SJSA1 (cell line): Measurements from ENCODE around the gene CXCL12. TPM values are rescaled to one million over a fixed set of nuclear protein-coding genes. Genes with fewer than 3 reads are reported as not detected.

ENCODE experiments used
- DNase-seq, 2 experiments: peaks; one replicate each; pipeline ENCODE4 v3.0.0-alpha.2; 2015 to 2020; ENCODE audit warnings: low spot score in 2 of 2, low read depth in 1 of 2
- H3K27ac ChIP-seq: fragments of 250-450 bp; sonication (Bioruptor Pico); 2 replicates; pipeline ENCODE4 v1.5.1; 2020; ENCODE audit warnings: mild to moderate bottlenecking, moderate library complexity
- H3K27me3 ChIP-seq: fragments of 250-450 bp; sonication (Bioruptor Pico); replicated peaks from 2 replicates; pipeline ENCODE4 v1.5.1; 2020; ENCODE audit warnings: mild to moderate bottlenecking, moderate library complexity
- H3K36me3 ChIP-seq: fragments of 250-450 bp; sonication (Bioruptor Pico); 2 replicates; pipeline ENCODE4 v1.5.1; 2020; ENCODE audit warnings: mild to moderate bottlenecking
- H3K4me1 ChIP-seq: fragments of 250-450 bp; sonication (Bioruptor Pico); replicated peaks from 2 replicates; pipeline ENCODE4 v1.6.1; 2021; ENCODE audit warnings: mild to moderate bottlenecking
- H3K4me3 ChIP-seq: fragments of 250-450 bp; sonication (Bioruptor Pico); 2 replicates; pipeline ENCODE4 v1.5.1; 2020; ENCODE audit warnings: mild to moderate bottlenecking
- H3K9me3 ChIP-seq: fragments of 250-450 bp; sonication (Bioruptor Pico); replicated peaks from 2 replicates; pipeline ENCODE4 v1.5.1; 2020; ENCODE audit warnings: mild to moderate bottlenecking
- total RNA-seq: library from RNA; depleted of rRNA; stranded (reverse); fragments of >200 nt; shearing (Covaris generic); gene quantifications from 2 replicates; pipeline ENCODE4 v1.2.3, GENCODE V29; 2014

Gene CXCL12
- total RNA-seq, 1 experiment from 2014 or later: not detected

DNA sequence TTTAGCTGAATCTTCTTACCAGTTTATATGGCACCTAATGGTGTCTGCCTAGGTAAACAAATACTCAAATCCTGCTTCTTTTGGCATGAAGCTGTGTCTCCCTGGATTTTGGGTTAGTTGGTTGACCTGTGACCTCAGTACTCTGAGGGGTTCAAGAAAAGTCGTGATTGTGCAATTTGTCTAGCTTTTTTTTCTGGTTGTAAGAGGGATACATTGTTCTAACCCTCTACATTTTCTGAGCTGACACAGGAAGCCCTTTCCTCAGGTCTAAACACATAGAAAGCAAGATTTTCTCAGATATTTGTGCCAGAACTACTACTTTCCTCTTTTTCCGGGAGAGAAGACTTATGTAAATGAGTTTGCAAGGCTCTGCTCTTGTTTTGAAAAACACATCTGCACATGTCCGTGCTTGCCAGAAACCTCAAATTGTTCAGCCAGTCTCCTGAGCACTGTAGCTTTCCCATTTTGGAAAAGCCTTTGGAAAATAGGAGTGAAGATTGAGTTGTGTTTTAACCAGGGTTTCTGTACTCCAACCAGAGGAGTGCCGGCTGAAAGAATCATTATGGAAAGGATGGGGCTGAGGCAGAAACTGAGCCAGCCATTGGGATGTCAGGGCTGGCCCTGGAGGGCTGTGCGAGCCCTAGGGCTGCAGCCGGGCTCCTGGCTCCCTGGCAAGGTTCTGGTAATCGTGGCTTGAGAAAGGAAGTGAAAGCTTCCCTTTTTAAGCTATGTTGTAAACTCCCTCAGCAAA lies 31.3 kb upstream of the CXCL12 start:
- no peak for DNase-seq
- Histone ChIP-seq H3K36me3 (no peaks in the 10 kb centered on the region), H3K27me3 (no peaks in the 10 kb centered on the region), H3K4me3 (no peak overlapping the region), H3K27ac (no peak overlapping the region), H3K9me3 (no peaks in the 10 kb centered on the region), H3K4me1 (no peaks in the 10 kb centered on the region; the same call in 1 of the 2 replicates)

DNA sequence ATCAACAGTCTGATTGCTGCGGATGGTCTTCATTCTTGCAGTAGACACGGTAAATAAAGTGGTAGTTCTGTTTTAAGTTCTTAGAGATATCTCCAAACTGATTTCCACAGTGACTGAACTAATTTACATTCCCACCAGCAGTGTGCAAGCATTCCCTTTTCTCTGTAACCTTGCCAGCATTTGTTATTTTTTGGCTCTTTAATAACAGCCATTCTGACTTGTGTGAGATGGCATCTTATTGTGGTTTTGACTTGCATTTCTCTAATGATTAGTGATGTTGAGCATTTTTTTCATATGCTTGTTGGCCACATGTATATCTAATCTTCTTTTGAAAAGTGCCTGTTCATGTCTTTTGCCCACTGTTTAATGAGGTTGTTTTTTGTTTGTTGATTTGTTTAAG lies 30.2 kb upstream of the CXCL12 start:
- Histone ChIP-seq H3K9me3 (no peaks in the 10 kb centered on the region), H3K36me3 (no peaks in the 10 kb centered on the region), H3K27ac (no peak overlapping the region), H3K4me1 (no peaks in the 10 kb centered on the region; the same call in 1 of the 2 replicates), H3K4me3 (no peak overlapping the region), H3K27me3 (no peaks in the 10 kb centered on the region)
- DNase-seq: peak in 1 of 2 experiments; percentile 18

DNA sequence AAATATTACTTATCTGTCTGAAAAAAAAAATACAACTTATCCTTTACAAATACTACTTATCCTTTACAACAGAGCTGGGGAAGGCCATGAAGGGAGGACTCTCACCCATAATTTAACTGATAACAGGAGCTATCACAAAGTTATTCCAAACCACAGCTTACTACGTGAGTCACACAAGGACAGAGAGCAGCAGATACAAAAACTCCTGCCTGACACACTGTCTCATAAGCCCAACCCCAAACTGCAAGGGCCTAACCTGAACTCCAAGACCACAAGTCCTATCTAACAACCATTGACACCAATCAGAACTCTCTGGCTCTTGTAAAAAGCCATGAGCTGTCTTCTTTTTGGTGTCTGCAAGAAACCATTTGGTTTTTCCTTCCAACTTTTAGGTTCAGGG lies 28.5 kb upstream of the CXCL12 start:
- Histone ChIP-seq H3K27me3 (no peaks in the 10 kb centered on the region), H3K9me3 (no peaks in the 10 kb centered on the region), H3K36me3 (no peaks in the 10 kb centered on the region), H3K27ac (no peak overlapping the region), H3K4me1 (no peaks in the 10 kb centered on the region; the same call in 1 of the 2 replicates), H3K4me3 (no peak overlapping the region)
- DNase-seq: no peak

DNA sequence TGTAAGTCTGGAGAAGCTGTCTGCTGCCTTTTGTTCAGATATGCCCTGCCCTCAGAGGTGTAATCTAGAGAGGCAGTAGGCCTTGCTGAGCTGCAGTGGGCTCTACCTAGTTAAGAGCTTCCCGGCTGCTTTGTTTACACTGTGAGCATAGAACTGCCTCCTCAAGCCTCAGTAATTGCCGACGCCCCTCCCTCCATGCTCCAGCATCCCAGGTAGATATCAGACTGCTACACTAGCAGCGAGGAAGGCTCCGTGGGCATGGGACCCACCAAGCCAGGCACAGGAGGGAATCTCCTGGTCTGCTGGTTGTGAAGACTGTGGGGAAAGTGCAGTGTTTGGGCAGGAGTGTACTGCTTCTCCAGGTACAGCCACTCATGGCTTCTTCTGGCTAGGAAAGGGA lies 26.4 kb upstream of the CXCL12 start:
- DNase-seq: no peak
- no peak overlapping the region for H3K27ac ChIP-seq
- no peaks in the 10 kb centered on the region for H3K36me3 ChIP-seq
- no peaks in the 10 kb centered on the region; the same call in 1 of the 2 replicates for H3K4me1 ChIP-seq
- no peaks in the 10 kb centered on the region for H3K9me3 ChIP-seq
- no peak overlapping the region for H3K4me3 ChIP-seq
- H3K27me3 ChIP-seq: no peaks in the 10 kb centered on the region

DNA sequence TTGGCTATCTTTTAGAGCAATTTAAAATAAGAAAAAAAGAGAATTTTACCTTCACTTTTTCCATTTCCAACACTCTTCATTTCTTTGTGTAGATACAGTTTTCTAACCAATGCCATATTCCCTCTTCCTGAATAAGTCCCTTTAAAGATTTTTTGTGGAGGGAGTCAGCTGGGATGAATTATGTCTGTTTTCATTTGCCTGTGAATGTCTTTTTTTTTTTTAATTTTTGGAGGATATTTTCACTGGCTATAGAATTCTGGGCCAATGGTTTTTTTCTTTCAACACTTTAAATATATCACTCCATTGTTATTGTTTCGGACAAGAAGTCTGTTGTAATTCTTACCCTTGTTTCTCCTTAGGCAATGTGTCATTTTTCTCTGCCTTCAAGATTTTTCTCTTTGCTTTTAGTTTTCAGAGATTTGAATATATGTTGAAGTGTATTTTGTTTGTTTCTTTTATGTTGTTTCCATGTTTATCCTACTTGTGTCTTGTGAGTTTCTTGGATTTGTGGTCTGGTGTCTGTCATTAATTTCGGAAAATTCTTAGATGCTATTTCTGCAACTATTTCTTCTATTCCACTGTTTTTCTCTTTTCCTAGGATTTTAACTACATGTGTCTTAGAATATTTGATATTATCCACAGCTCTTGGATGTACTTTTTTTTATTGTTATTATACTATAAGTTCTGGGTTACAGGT lies 20.0 kb upstream of the CXCL12 start:
- no peaks in the 10 kb centered on the region for H3K27me3 ChIP-seq
- H3K36me3 ChIP-seq: no peaks in the 10 kb centered on the region
- H3K27ac ChIP-seq: no peak overlapping the region
- H3K4me1 ChIP-seq: no peaks in the 10 kb centered on the region
- H3K9me3 ChIP-seq: no peaks in the 10 kb centered on the region
- H3K4me3 ChIP-seq: no peak overlapping the region
- no peak for DNase-seq

DNA sequence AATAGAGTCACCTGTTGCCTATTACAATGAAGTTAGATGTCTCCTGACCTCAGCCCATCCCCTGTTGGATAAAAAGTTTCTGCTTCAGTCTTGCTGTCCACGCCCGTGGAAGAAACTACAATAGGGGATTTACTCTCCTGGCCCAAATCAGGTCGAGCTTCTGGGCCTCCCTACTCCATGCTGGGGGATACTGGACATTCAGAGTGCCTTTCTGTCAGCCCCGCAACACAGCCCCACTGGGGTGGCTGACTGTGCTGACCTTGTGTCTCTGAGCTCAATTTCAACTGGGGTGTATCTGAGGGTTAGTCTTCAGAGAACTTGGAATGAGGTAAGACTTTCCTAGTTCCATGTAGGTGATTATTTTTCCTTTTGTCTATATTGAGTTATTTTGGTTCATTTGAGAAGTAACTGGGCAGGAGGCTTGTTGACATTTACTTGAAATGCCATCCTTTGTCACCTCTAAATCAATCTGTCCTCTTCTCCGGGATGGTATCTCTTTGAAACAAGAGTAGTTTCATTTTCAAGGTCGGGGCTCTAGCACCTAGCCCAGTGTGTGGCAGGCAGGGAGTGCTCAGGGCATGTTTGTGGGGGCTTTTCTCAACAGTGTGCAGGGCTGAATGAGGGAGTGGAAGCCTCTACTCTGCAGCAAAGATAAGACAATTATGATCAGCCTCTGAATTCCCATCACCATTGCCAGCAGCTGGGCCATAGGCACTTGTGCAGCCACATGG lies 17.7 kb upstream of the CXCL12 start:
- DNase-seq: no peak
- no peaks in the 10 kb centered on the region for H3K27me3 ChIP-seq
- H3K36me3 ChIP-seq: no peaks in the 10 kb centered on the region
- H3K27ac ChIP-seq: no peak overlapping the region
- no peaks in the 10 kb centered on the region for H3K4me1 ChIP-seq
- H3K9me3 ChIP-seq: no peaks in the 10 kb centered on the region
- no peak overlapping the region for H3K4me3 ChIP-seq

DNA sequence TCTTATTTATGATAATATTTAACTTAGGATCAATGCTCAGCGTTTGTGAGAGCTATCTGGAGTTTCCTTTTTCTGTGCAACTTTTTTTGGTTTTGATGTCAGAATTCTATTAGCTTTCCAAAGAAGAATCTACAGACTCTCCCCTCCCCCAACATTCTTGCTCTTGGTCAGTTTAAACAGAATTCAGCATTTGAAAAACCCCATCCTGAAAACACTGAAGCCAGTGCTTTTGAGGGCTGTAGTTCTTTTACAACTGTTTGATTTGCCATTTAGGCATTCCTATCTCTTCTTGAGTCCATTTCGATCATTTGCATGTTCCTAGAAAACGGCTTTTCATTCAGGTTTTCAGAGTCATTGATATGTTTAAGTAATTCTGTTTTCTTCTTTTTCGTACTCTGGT lies 15.6 kb upstream of the CXCL12 start:
- no peak overlapping the region for H3K27ac ChIP-seq
- no peak overlapping the region for H3K4me3 ChIP-seq
- H3K9me3 ChIP-seq: no peaks in the 10 kb centered on the region
- no peaks in the 10 kb centered on the region for H3K27me3 ChIP-seq
- no peak for DNase-seq
- no peaks in the 10 kb centered on the region for H3K4me1 ChIP-seq
- H3K36me3 ChIP-seq: no peaks in the 10 kb centered on the region

DNA sequence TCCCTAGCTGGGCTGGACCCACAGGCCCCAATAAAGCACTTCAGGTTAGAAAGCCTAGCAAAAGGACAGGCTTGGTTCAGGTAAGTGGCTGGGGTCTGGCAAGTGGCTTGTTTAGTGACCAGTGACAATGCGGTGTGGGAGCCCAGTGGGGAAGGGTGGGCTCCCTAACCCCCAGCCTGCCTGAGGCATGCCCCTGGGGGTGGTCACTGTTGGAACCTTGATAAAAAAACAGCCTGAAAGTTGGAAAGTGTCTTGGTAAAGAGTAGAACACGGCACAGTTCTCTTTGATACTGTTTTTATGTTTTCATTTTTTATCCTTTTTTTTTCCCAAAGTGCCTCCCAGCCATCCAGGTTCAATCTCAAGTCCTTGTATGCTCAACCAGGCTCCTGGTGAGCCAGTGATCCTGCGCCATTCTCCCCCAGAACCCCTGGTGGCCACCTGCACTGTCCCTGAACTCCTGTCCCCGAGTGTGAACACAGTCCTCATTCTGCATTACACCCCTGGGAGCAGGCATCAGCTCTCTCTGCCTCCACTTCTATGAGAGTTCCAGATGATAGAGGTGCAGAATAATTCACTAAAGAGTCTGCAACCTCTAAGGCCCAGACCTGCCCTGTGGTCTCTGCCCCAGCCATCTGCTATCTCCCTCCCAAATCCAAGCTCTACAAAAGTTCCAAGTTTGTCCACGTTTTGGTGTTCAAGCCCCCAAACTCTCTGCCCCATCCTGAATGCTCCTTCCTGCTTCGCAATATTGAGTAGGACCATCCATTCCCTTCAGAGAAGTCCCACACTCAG lies 15.0 kb upstream of the CXCL12 start:
- H3K27me3 ChIP-seq: no peaks in the 10 kb centered on the region
- H3K36me3 ChIP-seq: no peaks in the 10 kb centered on the region
- no peaks in the 10 kb centered on the region for H3K9me3 ChIP-seq
- H3K4me3 ChIP-seq: no peak overlapping the region
- H3K4me1 ChIP-seq: no peaks in the 10 kb centered on the region
- no peak overlapping the region for H3K27ac ChIP-seq
- no peak for DNase-seq

DNA sequence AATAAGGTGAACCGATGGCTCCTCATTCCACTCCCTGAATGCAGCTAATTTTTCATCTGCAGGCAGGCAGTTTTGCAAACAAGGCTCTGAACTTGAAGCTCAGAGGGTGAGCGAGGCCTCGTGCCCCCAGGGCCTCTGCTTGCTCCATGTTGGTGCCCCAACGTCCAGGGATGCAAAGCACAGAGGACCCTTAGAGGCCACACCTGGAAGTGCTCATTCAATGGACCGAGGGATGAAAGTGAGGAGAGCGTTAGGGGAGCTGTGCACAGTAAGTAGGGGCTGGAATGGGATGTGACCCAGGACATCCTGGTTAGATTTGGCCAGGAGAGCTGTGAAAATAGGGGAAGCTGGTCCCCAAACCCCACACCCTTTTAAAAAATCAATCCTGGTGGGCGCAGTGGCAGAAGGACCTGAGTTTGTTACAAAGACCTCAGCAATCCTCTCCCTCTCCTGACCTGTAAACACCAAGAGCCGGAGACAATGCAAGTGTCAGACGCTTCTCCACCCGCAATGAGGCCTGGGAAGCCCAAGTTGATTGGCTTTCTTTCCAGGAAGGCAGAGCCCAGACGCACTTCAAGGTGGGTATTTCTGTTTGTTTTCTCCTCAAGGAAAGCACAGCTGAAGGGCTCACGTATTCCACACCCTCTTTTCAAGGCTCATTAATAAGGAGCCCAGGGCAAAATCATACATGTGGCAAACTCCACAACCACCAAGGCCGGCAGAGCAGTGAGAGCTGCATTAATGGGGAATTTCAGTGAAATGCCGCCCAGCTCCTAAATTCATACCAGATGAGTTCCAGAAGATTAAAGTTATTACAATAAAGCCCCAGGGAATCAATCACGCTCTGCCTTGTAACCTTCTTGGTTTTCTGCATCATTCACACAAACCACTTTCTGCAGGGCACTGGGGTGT lies 14.1 kb upstream of the CXCL12 start:
- H3K27me3 ChIP-seq: no peaks in the 10 kb centered on the region
- H3K4me3 ChIP-seq: no peak overlapping the region
- no peak overlapping the region for H3K27ac ChIP-seq
- no peak for DNase-seq
- no peaks in the 10 kb centered on the region for H3K36me3 ChIP-seq
- H3K9me3 ChIP-seq: no peaks in the 10 kb centered on the region
- no peaks in the 10 kb centered on the region for H3K4me1 ChIP-seq

DNA sequence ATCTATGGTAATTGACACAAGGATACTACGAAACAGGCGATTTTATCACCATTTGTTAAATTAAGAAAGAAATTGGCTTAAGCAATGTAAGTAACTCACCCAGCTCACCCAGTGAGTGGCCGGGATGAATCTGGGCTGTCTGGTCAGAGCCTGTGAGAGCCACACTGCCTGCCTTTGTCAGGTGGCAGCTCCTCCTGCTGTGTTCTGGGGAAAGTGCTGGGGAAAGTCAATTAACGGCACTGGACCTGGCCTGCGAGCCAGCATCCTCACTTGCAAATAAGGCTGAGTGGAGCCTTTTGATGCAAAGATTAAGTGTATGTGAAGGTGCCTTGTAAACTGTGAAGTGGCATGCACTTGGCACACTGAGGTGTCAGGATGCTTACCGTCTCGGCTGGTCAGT lies 13.4 kb upstream of the CXCL12 start:
- no peak for DNase-seq
- Histone ChIP-seq H3K4me3 (no peak overlapping the region), H3K9me3 (no peaks in the 10 kb centered on the region), H3K27me3 (no peaks in the 10 kb centered on the region), H3K27ac (no peak overlapping the region), H3K4me1 (no peaks in the 10 kb centered on the region), H3K36me3 (no peaks in the 10 kb centered on the region)

DNA sequence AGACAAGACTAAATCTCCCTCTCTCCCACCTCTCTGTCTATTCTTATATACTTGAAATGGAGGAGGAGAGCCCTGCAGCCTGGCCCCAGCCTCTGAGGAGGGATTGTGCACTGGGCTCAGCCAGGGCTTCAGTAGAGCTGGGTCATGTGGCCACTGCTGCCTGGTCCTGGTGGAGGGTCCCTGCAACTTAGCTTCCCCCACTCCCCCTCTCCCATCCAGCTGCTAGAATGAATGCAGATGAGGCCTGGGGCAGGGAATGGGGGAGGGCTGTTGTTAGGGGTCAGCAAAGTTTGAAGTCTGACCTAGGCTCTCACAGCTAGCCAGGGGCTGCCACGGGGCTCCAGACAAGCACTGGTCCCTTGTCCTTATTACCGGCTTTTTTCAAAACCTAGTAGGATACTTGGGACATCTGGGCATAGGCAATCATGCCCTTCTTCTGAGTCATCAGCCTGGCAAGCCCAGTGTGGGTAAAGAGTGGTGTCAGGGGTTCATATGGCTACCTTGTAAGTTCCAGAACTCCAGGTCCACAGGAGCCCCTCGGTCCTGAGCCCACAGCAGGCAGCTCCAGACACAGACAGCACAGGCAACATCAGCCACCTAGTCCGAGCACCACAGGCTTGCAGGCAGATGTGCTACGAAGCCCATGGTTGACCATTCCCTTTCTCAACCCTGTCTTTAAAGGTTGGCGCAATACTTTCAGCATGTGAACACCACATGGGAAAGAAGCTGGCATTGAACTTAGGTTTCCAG lies 12.8 kb upstream of the CXCL12 start:
- no peaks in the 10 kb centered on the region for H3K9me3 ChIP-seq
- no peak overlapping the region for H3K4me3 ChIP-seq
- no peaks in the 10 kb centered on the region for H3K27me3 ChIP-seq
- H3K4me1 ChIP-seq: no peaks in the 10 kb centered on the region
- DNase-seq: no peak
- H3K36me3 ChIP-seq: no peaks in the 10 kb centered on the region
- H3K27ac ChIP-seq: no peak overlapping the region

DNA sequence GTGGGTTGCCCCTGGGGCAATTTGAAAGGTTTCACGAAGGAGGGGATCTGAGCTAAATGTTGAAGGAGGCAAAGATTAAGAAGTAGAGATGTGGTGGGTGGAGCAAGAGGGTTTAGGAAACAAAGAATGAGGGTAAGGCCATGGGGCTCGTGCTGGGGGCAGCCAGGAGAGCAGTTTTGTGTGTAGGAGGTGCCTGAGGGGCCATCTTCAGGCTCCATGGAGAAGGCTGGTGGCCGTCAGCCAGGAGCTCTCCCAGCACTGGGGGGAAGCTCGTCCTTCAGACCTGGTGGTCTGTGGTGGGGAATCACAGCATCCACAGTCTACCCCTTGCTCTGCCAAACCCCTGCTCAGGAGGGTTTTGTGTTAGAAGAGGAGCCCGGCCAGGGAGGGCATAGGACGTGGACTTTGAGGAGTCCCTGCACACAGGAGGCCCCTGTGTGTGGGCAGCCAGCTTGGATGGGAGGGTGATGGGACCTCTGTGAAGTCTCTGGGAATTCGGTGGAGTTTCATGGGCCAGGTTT lies 11.8 kb upstream of the CXCL12 start:
- Histone ChIP-seq H3K4me3 (no peak overlapping the region), H3K27me3 (no peaks in the 10 kb centered on the region), H3K27ac (no peak overlapping the region), H3K36me3 (no peaks in the 10 kb centered on the region), H3K9me3 (no peaks in the 10 kb centered on the region), H3K4me1 (no peaks in the 10 kb centered on the region)
- no peak for DNase-seq
